PC-9 (cell line): ENCODE results near the gene SIPA1. TPM values are rescaled to one million over a fixed set of nuclear protein-coding genes. Genes with fewer than 3 reads are reported as not detected.

Source experiments
- BruUV-seq: library from RNA; stranded (reverse); fragments of 400-500 nt; replicated peaks from 2 replicates; lab custom pipeline; 2021; lab: Mats Ljungman, UMichigan
- CTCF ChIA-PET: fragments of 300-600 bp; sonication (Branson Sonifier 250); formaldehyde crosslinking; loops from one replicate; lab custom pipeline; 2022; ENCODE audit warnings: antibody characterized with exemption; lab: Charles Lee
- POLR2A ChIA-PET: fragments of 300-600 bp; sonication (Branson Sonifier 250); formaldehyde crosslinking; loops from one replicate; lab custom pipeline; 2022; ENCODE audit warnings: antibody characterized with exemption; ENCODE audit not compliant: unreplicated experiment; lab: Charles Lee
- DNase-seq, 2 experiments: peaks; one replicate each; pipeline versions ENCODE4 v3.0.0 to v3.0.0-alpha.2; 2015 to 2022; ENCODE audit warnings: mixed read lengths in 1 of 2
- H2AFZ ChIP-seq: fragments of 200-600 bp; sonication (generic); 2 replicates; pipeline ENCODE4 v1.8.1; 2017; ENCODE audit warnings: antibody characterized with exemption
- H3F3A ChIP-seq: fragments of 200-600 bp; sonication (generic); 2 replicates; pipeline ENCODE4 v1.8.1; 2017; ENCODE audit warnings: antibody characterized with exemption, mild to moderate bottlenecking, low read depth; ENCODE audit not compliant: insufficient read depth
- H3K27ac ChIP-seq: fragments of 200-600 bp; sonication (generic); 2 replicates; pipeline ENCODE4 v1.6.1; 2016; ENCODE audit warnings: mixed run types
- H3K27me3 ChIP-seq: fragments of 200-600 bp; sonication (generic); 2 replicates; pipeline ENCODE4 v1.6.1; 2016; ENCODE audit warnings: low read depth, mixed run types; ENCODE audit not compliant: insufficient read depth
- H3K36me3 ChIP-seq: fragments of 200-600 bp; sonication (generic); 2 replicates; pipeline ENCODE4 v1.6.1; 2016; ENCODE audit warnings: low read depth, mixed run types
- H3K4me1 ChIP-seq: fragments of 200-600 bp; sonication (generic); replicated peaks from 2 replicates; pipeline ENCODE4 v1.6.1; 2016; ENCODE audit warnings: mixed run types; ENCODE audit not compliant: insufficient read depth
- H3K4me2 ChIP-seq: fragments of 200-600 bp; sonication (generic); 2 replicates; pipeline ENCODE4 v1.6.1; 2017; ENCODE audit warnings: mixed run types
- H3K4me3 ChIP-seq: fragments of 200-600 bp; sonication (generic); 2 replicates; pipeline ENCODE4 v1.6.1; 2016; ENCODE audit warnings: mixed run types
- H3K79me2 ChIP-seq: fragments of 200-600 bp; sonication (generic); 2 replicates; pipeline ENCODE4 v1.6.1; 2017; ENCODE audit warnings: low read depth, mixed run types
- H3K9me2 ChIP-seq: fragments of 200-600 bp; sonication (generic); 2 replicates; pipeline ENCODE4 v1.8.1; 2017; ENCODE audit warnings: mild to moderate bottlenecking; ENCODE audit not compliant: insufficient read depth
- H3K9me3 ChIP-seq: fragments of 200-600 bp; sonication (generic); 2 replicates; pipeline ENCODE4 v1.8.1; 2016; ENCODE audit warnings: low read depth; ENCODE audit not compliant: insufficient read depth
- H4K20me1 ChIP-seq: fragments of 200-600 bp; sonication (generic); 2 replicates; pipeline ENCODE4 v1.8.1; 2017; ENCODE audit not compliant: insufficient read depth
- EZH2 ChIP-seq: fragments of 200-600 bp; sonication (generic); IDR thresholded peaks from 2 replicates; pipeline ENCODE4 v1.8.0; 2017; ENCODE audit warnings: antibody characterized with exemption, low read depth
- intact Hi-C: fragments of 100-400 bp; cut with micrococcal nuclease; formaldehyde crosslinking; loops from one replicate; pipeline ENCODE4 v1.10.0; 2022; ENCODE audit not compliant: unreplicated experiment
- total RNA-seq: library from RNA; stranded (reverse); gene quantifications from 2 replicates; pipeline ENCODE4 v1.2.3, GENCODE V29; 2021
- TF ChIP-seq, protein P1 (sequence below): fragments of 200-600 bp; sonication (generic); conservative IDR thresholded peaks from 2 replicates; pipeline ENCODE4 v1.6.1; 2017; ENCODE audit warnings: mixed run types, antibody characterized with exemption, mild to moderate bottlenecking, moderate library complexity

The SIPA1 gene
- total RNA-seq, 1 experiment from 2014 or later, result 65.6 TPM

DNA sequence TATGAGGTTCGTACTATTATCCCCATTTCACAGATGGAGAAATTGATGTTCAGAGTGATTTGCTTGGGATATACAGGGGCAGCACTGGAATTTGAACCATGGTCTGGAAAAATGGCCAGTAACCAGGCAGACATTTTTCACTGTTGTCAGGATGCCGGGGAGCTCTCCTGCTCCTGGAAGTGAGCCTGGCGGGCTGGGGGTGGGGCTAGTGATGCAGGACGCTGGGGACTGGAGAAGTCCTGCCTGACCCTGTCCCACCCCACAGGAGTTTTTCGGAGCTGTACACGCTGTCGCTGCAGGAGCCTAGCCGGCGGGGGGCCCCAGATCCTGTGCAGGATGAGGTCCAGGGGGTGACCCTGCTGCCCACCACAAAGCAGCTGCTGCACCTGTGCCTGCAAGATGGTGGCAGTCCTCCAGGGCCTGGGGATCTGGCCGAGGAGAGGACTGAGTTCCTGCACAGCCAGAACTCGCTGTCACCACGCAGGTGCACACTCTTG is 11.1 kb downstream of the SIPA1 start:
- Histone ChIP-seq H3K4me2 (no peak overlapping the region), H3K9me3 (no peaks in the 10 kb centered on the region), H3K27me3 (no peaks in the 10 kb centered on the region), H3K27ac (no peak overlapping the region), H3F3A (peaks cover 44% of the 10 kb centered on the region), H3K9me2 (no peaks in the 10 kb centered on the region), H3K36me3 (0 out of 2 replicates have a peak, but pooled peaks cover 2% of the 10 kb centered on the region), H3K79me2 (no peaks in the 10 kb centered on the region), H2AFZ (no peak overlapping the region), H3K4me3 (no peak overlapping the region), H3K4me1 (peaks cover 34% of the 10 kb centered on the region), H4K20me1 (no peaks in the 10 kb centered on the region)
- BruUV-seq, result no TSS peak
- intact Hi-C loops, result no loop called here
- POLR2A ChIA-PET, result no interaction called here
- CTCF ChIA-PET, result no interaction called here
- TF ChIP-seq, protein P1, sequence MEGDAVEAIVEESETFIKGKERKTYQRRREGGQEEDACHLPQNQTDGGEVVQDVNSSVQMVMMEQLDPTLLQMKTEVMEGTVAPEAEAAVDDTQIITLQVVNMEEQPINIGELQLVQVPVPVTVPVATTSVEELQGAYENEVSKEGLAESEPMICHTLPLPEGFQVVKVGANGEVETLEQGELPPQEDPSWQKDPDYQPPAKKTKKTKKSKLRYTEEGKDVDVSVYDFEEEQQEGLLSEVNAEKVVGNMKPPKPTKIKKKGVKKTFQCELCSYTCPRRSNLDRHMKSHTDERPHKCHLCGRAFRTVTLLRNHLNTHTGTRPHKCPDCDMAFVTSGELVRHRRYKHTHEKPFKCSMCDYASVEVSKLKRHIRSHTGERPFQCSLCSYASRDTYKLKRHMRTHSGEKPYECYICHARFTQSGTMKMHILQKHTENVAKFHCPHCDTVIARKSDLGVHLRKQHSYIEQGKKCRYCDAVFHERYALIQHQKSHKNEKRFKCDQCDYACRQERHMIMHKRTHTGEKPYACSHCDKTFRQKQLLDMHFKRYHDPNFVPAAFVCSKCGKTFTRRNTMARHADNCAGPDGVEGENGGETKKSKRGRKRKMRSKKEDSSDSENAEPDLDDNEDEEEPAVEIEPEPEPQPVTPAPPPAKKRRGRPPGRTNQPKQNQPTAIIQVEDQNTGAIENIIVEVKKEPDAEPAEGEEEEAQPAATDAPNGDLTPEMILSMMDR, result no peak
- TF ChIP-seq EZH2, result no peak
- peak in 1 of 2 experiments; percentile 17 for DNase-seq

DNA sequence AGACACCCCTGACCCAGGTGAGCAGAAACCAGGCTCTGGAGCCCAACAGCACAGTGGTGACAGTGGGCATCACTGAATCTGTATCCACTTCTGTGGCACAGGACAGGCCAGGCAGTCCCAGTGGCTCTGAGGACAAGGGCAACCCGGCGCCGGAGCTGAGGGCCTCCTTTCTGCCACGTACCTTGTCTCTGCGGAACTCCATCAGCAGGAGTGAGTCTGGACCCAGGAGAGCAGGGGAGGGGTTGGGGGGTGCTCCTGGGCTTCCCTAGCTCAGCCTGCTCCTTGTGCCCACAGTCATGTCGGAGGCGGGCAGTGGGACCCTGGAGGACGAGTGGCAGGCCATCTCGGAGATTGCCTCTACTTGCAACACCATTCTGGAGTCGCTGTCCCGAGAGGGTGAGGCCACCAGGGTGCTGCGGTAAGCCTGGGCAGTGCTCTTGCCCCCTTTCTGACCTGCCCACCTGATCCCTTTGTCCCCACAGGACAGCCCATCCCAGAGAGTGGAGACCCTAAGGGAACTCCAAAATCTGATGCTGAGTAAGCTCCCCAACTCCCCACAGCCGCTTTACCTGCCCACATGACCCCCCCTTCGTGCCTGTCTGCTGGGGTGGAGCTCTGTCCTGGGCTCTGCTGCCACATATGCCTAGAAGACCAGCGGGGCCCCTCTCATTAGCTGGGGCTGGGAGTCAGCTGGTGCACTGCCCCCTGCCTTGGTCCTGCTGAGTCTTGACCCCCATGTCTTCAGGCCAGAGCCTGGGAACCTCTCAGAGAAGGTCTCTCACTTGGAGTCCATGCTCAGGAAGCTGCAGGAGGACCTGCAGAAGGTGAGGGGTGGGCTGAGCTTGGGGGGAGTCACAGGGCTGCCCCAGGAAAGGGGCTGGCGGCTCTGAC is 12.0 kb downstream of the SIPA1 start:
- Histone ChIP-seq H3K79me2 (no peaks in the 10 kb centered on the region), H3K9me3 (no peaks in the 10 kb centered on the region), H3K27me3 (no peaks in the 10 kb centered on the region), H3K36me3 (0 out of 2 replicates have a peak, but pooled peaks cover 3% of the 10 kb centered on the region), H3K4me3 (no peak overlapping the region), H3K4me2 (no peak overlapping the region), H3F3A (peaks cover 47% of the 10 kb centered on the region), H3K27ac (no peak overlapping the region), H4K20me1 (no peaks in the 10 kb centered on the region), H3K9me2 (no peaks in the 10 kb centered on the region), H3K4me1 (peaks cover 35% of the 10 kb centered on the region), H2AFZ (no peak overlapping the region)
- no peak for TF ChIP-seq EZH2
- TF ChIP-seq, protein P1, result no peak
- BruUV-seq, result no TSS peak
- ChIA-PET POLR2A (interaction anchor here (0.6 kb wide), 1 partner anchor 252 kb away, joined by 3 read pairs; no protein-coding TSS in a partner anchor), CTCF (no interaction called here)
- intact Hi-C loops, result loop anchor here (5.0 kb wide), 2 partner anchors 33 to 362 kb away; partner anchors contain the start of genes CST6 and PCNX3
- DNase-seq, result no peak

DNA sequence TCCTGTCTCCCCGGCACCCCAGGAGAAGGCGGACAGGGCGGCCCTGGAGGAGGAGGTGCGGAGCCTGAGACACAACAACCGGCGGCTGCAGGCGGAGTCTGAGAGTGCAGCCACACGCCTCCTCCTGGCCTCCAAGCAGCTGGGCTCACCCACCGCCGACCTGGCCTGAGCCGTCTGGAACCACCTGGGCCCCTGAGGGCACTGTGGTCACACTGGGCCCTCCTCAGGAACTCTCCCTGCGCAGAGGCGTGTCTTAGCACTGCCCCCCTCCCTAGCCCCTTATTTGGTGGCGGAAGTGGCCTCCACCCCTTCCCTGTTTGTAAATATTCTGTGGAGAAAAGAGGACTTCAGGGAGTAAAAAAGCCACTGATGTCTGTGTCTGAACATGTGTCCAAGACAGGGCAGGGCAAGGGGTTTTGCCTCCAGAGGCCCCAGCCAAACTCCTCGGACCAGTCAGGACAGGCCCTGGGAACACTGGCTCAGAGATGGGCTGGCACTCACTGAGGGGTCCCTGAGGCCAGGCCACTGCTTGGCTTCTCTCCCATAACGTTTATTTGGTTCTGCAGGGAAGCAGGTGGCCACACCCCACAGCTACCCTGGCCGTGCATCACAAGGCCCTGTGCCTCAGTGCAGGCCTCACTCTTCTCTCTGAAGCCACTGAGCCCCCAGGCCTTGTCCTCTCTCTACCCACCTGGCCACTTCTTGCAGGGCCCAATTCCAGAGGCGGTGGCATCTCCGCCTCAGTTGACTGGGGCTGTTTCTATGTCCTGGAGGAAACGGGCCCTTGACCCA is 12.8 kb downstream of the SIPA1 start:
- peak; percentile 25 to 26 for DNase-seq
- POLR2A ChIA-PET, result interaction anchor here (0.6 kb wide), 1 partner anchor 252 kb away, joined by 3 read pairs; no protein-coding TSS in a partner anchor
- intact Hi-C loops, result loop anchor here (5.0 kb wide), 2 partner anchors 33 to 362 kb away; partner anchors contain the start of genes CST6 and PCNX3

More for the DNA sequence above, 12.8 kb downstream of the SIPA1 start:
- no TSS peak for BruUV-seq
- Histone ChIP-seq H3K4me1 (peaks cover 35% of the 10 kb centered on the region), H3K27me3 (no peaks in the 10 kb centered on the region), H3K4me3 (no peak overlapping the region), H3K79me2 (no peaks in the 10 kb centered on the region), H3K9me3 (no peaks in the 10 kb centered on the region), H3K27ac (peak overlapping the region; percentile 76), H4K20me1 (no peaks in the 10 kb centered on the region), H3K36me3 (0 out of 2 replicates have a peak, but pooled peaks cover 3% of the 10 kb centered on the region), H3K4me2 (peak overlapping the region; percentile 76), H3F3A (peaks cover 47% of the 10 kb centered on the region), H2AFZ (no peak overlapping the region), H3K9me2 (no peaks in the 10 kb centered on the region)
- TF ChIP-seq, protein P1, result no peak
- no peak for TF ChIP-seq EZH2
- CTCF ChIA-PET, result no interaction called here
